ENCODE results near the gene ANKRD29. TPM values are rescaled to one million over a fixed set of nuclear protein-coding genes. Genes with fewer than 3 reads are reported as not detected.

The ANKRD29 gene
- total and polyA plus RNA-seq, 2 donors (not counting 1 experiment from before 2014, with no cell fraction given), result 2.0 to 6.9 TPM

DNA sequence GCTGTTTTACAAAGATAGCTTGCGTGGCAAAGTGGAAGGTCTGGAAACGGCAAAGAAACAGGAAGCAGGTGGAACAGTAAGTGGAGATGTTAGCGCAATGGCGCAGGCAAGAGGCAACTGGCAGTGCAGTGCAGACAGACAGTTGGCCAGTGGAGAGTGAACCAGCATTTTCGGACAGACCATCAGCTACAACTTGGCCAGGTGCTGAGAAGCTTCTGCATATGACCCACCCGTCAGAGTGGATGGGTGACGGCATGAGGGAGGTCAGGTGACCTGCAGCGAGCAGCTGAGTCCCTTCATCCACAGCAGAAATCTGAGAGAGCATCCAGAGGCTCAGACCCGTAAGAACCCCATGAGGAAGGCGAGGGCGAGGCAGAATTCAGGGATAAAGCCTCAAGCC, 110.2 kb downstream of the ANKRD29 start:
- Histone ChIP-seq H3K9ac (ENCODE audit: insufficient read depth, low read length) (no peak overlapping the region), H3K4me2 (ENCODE audit: extremely low read depth, insufficient read depth, low read length) (no peak overlapping the region), H3K36me3 (ENCODE audit: control insufficient read depth, insufficient read depth, low read length) (peaks cover 4% of the 10 kb centered on the region), H3K4me3 (replicated peaks in 1 of 4; ENCODE audit: control extremely low read depth in 1 of 4, insufficient read depth in 1 of 4, low read depth in 3 of 4, low read length in 4 of 4) (no peak overlapping the region), H2AFZ (ENCODE audit: low read length) (no peak overlapping the region), H3K4me1 (ENCODE audit: control insufficient read depth, extremely low read depth, insufficient read depth, low read length) (no peaks in the 10 kb centered on the region), H3K27ac (ENCODE audit: insufficient read depth, low read length) (no peak overlapping the region), H3K79me2 (ENCODE audit: control insufficient read depth, insufficient read depth, low read length) (no peaks in the 10 kb centered on the region), H3K9me3 (ENCODE audit: control insufficient read depth, insufficient read depth, low read depth, low read length) (no peaks in the 10 kb centered on the region), H4K20me1 (ENCODE audit: control insufficient read depth, extremely low read depth, insufficient read depth, low read length) (no peaks in the 10 kb centered on the region), H3K27me3 (ENCODE audit: control insufficient read depth, insufficient read depth, low read length) (no peaks in the 10 kb centered on the region)
- DNase-seq (ENCODE audit: low read depth in 2 of 2), result no peak
- TF ChIP-seq, protein P1, sequence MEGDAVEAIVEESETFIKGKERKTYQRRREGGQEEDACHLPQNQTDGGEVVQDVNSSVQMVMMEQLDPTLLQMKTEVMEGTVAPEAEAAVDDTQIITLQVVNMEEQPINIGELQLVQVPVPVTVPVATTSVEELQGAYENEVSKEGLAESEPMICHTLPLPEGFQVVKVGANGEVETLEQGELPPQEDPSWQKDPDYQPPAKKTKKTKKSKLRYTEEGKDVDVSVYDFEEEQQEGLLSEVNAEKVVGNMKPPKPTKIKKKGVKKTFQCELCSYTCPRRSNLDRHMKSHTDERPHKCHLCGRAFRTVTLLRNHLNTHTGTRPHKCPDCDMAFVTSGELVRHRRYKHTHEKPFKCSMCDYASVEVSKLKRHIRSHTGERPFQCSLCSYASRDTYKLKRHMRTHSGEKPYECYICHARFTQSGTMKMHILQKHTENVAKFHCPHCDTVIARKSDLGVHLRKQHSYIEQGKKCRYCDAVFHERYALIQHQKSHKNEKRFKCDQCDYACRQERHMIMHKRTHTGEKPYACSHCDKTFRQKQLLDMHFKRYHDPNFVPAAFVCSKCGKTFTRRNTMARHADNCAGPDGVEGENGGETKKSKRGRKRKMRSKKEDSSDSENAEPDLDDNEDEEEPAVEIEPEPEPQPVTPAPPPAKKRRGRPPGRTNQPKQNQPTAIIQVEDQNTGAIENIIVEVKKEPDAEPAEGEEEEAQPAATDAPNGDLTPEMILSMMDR (conservative IDR thresholded peaks at IDR 0.05 in 1 of 2, IDR thresholded peaks at IDR 0.05 in 1 of 2; ENCODE audit: low read depth in 1 of 2, low read length in 2 of 2), result no peak
- TF ChIP-seq EZH2 (IDR thresholded peaks at IDR 0.05; ENCODE audit: low read length, missing control alignments), result no peak

DNA sequence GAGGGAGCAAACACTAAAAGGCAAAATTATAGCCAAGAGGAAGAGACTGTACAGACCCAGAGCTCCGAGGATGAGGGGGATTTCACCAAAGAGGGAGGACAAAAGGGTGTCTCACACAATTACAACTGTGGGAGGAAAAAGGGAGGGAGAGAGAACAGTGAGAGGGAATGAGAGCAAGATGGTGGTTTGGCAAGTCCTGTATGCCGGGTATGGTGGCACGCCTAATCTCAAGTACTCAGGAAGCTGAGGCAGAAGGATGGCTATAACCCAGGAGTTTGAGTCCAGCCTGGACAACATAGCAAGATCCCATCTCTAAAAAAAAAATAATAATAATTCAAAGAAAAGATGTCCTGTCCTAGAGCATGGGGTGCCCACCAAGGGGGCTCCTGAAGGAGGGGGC, 110.7 kb downstream of the ANKRD29 start:
- Histone ChIP-seq H2AFZ (ENCODE audit: low read length) (no peak overlapping the region), H4K20me1 (ENCODE audit: control insufficient read depth, extremely low read depth, insufficient read depth, low read length) (no peaks in the 10 kb centered on the region), H3K79me2 (ENCODE audit: control insufficient read depth, insufficient read depth, low read length) (no peaks in the 10 kb centered on the region), H3K9me3 (ENCODE audit: control insufficient read depth, insufficient read depth, low read depth, low read length) (no peaks in the 10 kb centered on the region), H3K4me3 (replicated peaks in 1 of 4; ENCODE audit: control extremely low read depth in 1 of 4, insufficient read depth in 1 of 4, low read depth in 3 of 4, low read length in 4 of 4) (no peak overlapping the region), H3K4me2 (ENCODE audit: extremely low read depth, insufficient read depth, low read length) (no peak overlapping the region), H3K4me1 (ENCODE audit: control insufficient read depth, extremely low read depth, insufficient read depth, low read length) (no peaks in the 10 kb centered on the region), H3K9ac (ENCODE audit: insufficient read depth, low read length) (no peak overlapping the region), H3K27me3 (ENCODE audit: control insufficient read depth, insufficient read depth, low read length) (no peaks in the 10 kb centered on the region), H3K27ac (ENCODE audit: insufficient read depth, low read length) (no peak overlapping the region), H3K36me3 (ENCODE audit: control insufficient read depth, insufficient read depth, low read length) (peaks cover 6% of the 10 kb centered on the region)
- no peak for TF ChIP-seq EZH2 (IDR thresholded peaks at IDR 0.05; ENCODE audit: low read length, missing control alignments)
- TF ChIP-seq, protein P1 (conservative IDR thresholded peaks at IDR 0.05 in 1 of 2, IDR thresholded peaks at IDR 0.05 in 1 of 2; ENCODE audit: low read depth in 1 of 2, low read length in 2 of 2), result no peak
- DNase-seq (ENCODE audit: low read depth in 2 of 2), result no peak

DNA sequence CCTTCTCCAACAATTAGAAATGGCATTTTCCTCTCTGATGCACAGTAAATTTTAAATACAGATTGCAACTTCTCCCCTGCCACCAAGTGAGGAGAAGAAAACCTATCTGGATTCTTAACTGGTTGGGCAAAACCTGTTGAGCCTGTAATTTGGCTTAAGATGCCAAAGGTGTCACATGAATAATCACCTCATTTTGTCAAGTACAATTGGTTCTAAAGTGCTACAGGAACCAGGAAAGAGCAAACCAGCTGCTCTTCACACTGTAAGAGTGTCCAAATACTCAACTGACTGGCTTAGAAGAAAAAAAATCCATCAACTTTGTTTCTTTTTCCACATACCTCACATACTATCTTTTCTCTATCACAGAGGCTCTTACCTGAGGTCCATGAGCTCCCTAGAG, 111.8 kb downstream of the ANKRD29 start:
- TF ChIP-seq, protein P1 (conservative IDR thresholded peaks at IDR 0.05 in 1 of 2, IDR thresholded peaks at IDR 0.05 in 1 of 2; ENCODE audit: low read depth in 1 of 2, low read length in 2 of 2), result no peak
- TF ChIP-seq EZH2 (IDR thresholded peaks at IDR 0.05; ENCODE audit: low read length, missing control alignments), result no peak
- H3K79me2 ChIP-seq (ENCODE audit: control insufficient read depth, insufficient read depth, low read length), result no peaks in the 10 kb centered on the region
- no peak overlapping the region for H3K27ac ChIP-seq (ENCODE audit: insufficient read depth, low read length)
- peaks cover 3% of the 10 kb centered on the region for H3K36me3 ChIP-seq (ENCODE audit: control insufficient read depth, insufficient read depth, low read length)
- H4K20me1 ChIP-seq (ENCODE audit: control insufficient read depth, extremely low read depth, insufficient read depth, low read length), result no peaks in the 10 kb centered on the region
- no peak overlapping the region for H3K4me3 ChIP-seq (replicated peaks in 1 of 4; ENCODE audit: control extremely low read depth in 1 of 4, insufficient read depth in 1 of 4, low read depth in 3 of 4, low read length in 4 of 4)
- no peak overlapping the region for H2AFZ ChIP-seq (ENCODE audit: low read length)
- H3K9ac ChIP-seq (ENCODE audit: insufficient read depth, low read length), result no peak overlapping the region
- DNase-seq (ENCODE audit: low read depth in 2 of 2), result no peak
- H3K27me3 ChIP-seq (ENCODE audit: control insufficient read depth, insufficient read depth, low read length), result no peaks in the 10 kb centered on the region
- no peaks in the 10 kb centered on the region for H3K4me1 ChIP-seq (ENCODE audit: control insufficient read depth, extremely low read depth, insufficient read depth, low read length)
- no peak overlapping the region for H3K4me2 ChIP-seq (ENCODE audit: extremely low read depth, insufficient read depth, low read length)
- H3K9me3 ChIP-seq (ENCODE audit: control insufficient read depth, insufficient read depth, low read depth, low read length), result no peaks in the 10 kb centered on the region

Other genes starting within 250 kb of the ANKRD29 start
- gene RIOK3, start 209.6 kb downstream of the ANKRD29 start, total RNA-seq, result 59.8 and 78.8 TPM in 2 replicates
- gene RIOK3, start 209.6 kb downstream of the ANKRD29 start, polyA plus RNA-seq, result 37.6 and 48.4 TPM in 2 replicates
- 22.1 and 29.6 TPM in 2 replicates for gene RMC1, start 159.4 kb downstream of the ANKRD29 start, total RNA-seq
- 22.5 and 23.1 TPM in 2 replicates for gene RMC1, start 159.4 kb downstream of the ANKRD29 start, polyA plus RNA-seq
- gene NPC1, start 76.4 kb downstream of the ANKRD29 start, total RNA-seq, result 129 and 204 TPM in 2 replicates
- gene NPC1, start 76.4 kb downstream of the ANKRD29 start, polyA plus RNA-seq, result 36.0 and 41.0 TPM in 2 replicates
- 8.5 and 13.2 TPM in 2 replicates for gene LAMA3, start 26.5 kb upstream of the ANKRD29 start, total RNA-seq
- 0.75 and 1.9 TPM in 2 replicates for gene LAMA3, start 26.5 kb upstream of the ANKRD29 start, polyA plus RNA-seq

Data from fibroblast of lung (primary cell).